Cortex of kidney (tissue), 1 donor: Measurements from ENCODE around the gene GHRH.

Experiments
- DNase-seq: peaks from one replicate; lab custom pipeline; 2025; lab: John Stamatoyannopoulos, UW

The GHRH gene

GRCh38 chr20:37205130-37205529 is 56.5 kb downstream of the GHRH start:
- no peak for DNase-seq

GRCh38 chr20:37204056-37204455 is 57.6 kb downstream of the GHRH start:
- DNase-seq, result no peak

GRCh38 chr20:37202267-37202943 is 59.2 kb downstream of the GHRH start:
- DNase-seq, result no peak

- no peak for DNase-seq
Observed at GRCh38 chr20:37201827-37202162, 59.8 kb downstream of the GHRH start.
